NCI-H187 (cell line): ENCODE results near the gene PTPN5.

ENCODE experiments used
- DNase-seq, 2 experiments: peaks; one replicate each; lab custom pipeline; 2025; lab: John Stamatoyannopoulos, UW

Gene PTPN5

GRCh38 chr11:18739685-18740084 lies 51.9 kb downstream of the PTPN5 start:
- DNase-seq = no peak

GRCh38 chr11:18737642-18738041 lies 54.0 kb downstream of the PTPN5 start:
- no peak for DNase-seq

- DNase-seq = no peak
Observed at GRCh38 chr11:18736590-18737148, 54.9 kb downstream of the PTPN5 start.

GRCh38 chr11:18733202-18733601 lies 58.4 kb downstream of the PTPN5 start:
- DNase-seq = no peak

GRCh38 chr11:18731949-18732821 lies 59.4 kb downstream of the PTPN5 start:
- DNase-seq = peak; percentile 11 to 23

GRCh38 chr11:18731441-18731840 lies 60.2 kb downstream of the PTPN5 start:
- DNase-seq = no peak

- DNase-seq = no peak
Observed at GRCh38 chr11:18730020-18730419, 61.6 kb downstream of the PTPN5 start.

- no peak for DNase-seq
Observed at GRCh38 chr11:18729426-18729825, 62.2 kb downstream of the PTPN5 start.

GRCh38 chr11:18728658-18729057 lies 62.9 kb downstream of the PTPN5 start:
- no peak for DNase-seq

GRCh38 chr11:18727479-18728236 lies 63.9 kb downstream of the PTPN5 start:
- no peak for DNase-seq

- no peak for DNase-seq
Observed at GRCh38 chr11:18726040-18726439, 65.6 kb downstream of the PTPN5 start, which contains the start of gene IGSF22. Gene IGSF22 (minus strand): TSS chr11:18726188. CDS start chr11:18724236, 1,952 bp downstream.

GRCh38 chr11:18723991-18724390 lies 67.6 kb downstream of the PTPN5 start:
- no peak for DNase-seq

GRCh38 chr11:18722293-18722637 lies 69.3 kb downstream of the PTPN5 start:
- DNase-seq = no peak

GRCh38 chr11:18721561-18722292 lies 69.9 kb downstream of the PTPN5 start:
- no peak for DNase-seq

- DNase-seq = no peak
Observed at GRCh38 chr11:18720808-18721560, 70.6 kb downstream of the PTPN5 start.

GRCh38 chr11:18720091-18720807 lies 71.3 kb downstream of the PTPN5 start:
- no peak for DNase-seq

- DNase-seq = no peak
Observed at GRCh38 chr11:18715476-18715875, 76.1 kb downstream of the PTPN5 start.

GRCh38 chr11:18714443-18714780 lies 77.2 kb downstream of the PTPN5 start:
- DNase-seq = no peak

GRCh38 chr11:18713646-18714442 lies 77.8 kb downstream of the PTPN5 start:
- no peak for DNase-seq

- no peak for DNase-seq
Observed at GRCh38 chr11:18710545-18710944, 81.1 kb downstream of the PTPN5 start.
